T-helper 22 cell (primary cell): Measurements from ENCODE around the gene EHMT1.
"Not testable (repeated sequence)": the region's sequence is repeated elsewhere in the genome, so short reads cannot be mapped to it uniquely, and the experiment has no call there.

Experiments
- DNase-seq: peaks from one replicate; pipeline ENCODE4 v3.0.0-alpha.2; 2020; ENCODE audit warnings: low read depth

Gene EHMT1

DNA sequence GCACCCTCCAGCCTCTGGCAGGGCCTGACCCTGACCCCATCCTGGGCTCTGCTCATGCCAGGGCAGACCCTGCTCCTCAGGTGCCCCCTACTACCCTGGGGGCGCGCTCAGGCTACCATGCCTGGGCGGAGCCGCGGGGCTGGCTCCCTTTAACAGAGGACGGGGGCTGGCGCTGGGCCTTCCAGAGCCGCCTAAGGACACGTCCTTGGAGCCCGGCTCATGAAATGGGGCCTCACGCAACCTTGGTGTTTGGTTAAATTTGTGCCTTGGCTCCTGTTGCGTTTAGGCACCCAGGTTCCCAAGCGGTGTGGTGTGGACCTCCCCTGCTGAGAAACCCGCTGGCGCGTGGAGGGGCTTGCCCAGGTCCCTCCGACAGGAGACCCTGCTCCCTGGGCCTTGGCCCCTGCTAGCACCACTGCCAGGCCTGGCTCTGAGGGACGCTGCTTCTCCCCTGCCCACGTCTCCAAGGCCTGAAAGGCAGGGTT, 3.4 kb upstream of the EHMT1 start:
- no peak for DNase-seq

DNA sequence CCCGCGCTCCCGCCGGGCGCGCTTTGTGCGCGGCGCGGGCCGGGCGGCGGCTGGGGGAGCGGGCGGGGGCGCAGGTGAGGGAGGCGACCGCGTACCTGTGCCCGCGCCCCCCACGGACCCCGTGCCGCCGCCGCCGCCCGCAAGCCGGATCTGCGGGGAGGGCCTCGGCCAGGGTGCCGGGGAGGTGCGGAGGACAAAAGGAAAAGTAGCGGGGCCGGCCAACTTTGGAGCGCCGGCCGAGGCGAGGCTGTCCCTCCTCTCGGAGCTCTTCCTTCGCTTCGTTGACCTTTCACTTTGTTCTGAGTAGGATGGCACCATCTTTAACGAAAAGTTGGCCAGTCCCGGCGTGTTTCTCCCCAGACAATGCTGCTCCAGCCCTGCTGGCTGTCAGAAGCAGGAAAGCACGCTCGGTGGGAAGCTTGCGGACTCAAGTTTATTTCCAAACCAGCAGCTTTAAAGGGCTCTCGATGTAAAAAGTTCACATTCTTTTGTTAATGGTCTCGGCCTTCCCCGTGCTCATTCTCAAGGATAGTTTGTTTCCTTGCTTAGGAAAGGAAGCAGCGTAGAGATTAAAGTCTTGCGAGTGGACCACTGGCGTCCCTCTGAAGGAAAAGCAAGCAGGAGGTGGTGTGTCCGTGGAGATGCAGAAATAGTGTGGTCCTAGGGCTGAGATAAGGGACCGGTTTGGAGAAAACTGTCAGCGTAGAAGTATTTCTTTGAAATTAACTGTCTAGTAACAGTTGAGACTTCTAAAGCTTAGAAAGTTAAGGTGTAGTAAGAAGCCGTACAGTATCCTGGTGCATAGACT, 639 bp downstream of the EHMT1 start:
- no peak for DNase-seq

DNA sequence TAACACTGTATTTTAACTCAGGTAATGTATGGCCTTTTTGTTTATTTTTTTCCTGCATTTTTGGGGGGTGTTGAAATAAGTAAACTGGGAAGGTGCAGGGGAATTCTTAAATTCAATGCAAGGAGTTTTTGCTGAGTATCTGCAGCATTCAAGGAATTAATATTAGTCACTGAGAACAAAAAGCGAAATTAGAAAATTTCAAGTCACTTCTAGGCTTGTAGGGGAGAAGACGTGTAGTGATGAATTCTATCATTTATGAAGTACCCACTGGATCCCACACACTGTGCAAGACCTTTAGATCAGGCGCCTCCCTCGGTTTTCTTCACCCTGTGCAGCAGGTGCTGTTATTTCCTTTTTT, 1.2 kb downstream of the EHMT1 start:
- DNase-seq: no peak

DNA sequence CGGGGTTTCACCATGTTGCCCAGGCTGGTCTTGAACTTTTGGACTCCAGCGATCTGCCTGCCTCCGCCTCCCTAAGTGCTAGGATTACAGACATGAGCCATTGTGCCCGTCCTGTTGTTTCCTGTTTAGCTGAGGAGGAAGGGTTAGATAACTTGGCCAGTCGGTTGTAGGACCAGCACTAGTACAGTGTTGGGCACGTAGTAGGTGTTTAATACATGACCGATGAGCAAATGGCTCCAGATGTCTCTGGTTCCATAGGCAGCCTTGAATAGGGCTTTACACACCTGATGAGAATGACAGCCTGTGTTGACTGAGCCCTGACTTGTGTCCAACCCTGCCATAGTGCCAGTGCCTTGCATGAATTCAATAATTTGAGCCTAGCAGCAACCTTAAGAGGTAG, 1.8 kb downstream of the EHMT1 start:
- no peak for DNase-seq

DNA sequence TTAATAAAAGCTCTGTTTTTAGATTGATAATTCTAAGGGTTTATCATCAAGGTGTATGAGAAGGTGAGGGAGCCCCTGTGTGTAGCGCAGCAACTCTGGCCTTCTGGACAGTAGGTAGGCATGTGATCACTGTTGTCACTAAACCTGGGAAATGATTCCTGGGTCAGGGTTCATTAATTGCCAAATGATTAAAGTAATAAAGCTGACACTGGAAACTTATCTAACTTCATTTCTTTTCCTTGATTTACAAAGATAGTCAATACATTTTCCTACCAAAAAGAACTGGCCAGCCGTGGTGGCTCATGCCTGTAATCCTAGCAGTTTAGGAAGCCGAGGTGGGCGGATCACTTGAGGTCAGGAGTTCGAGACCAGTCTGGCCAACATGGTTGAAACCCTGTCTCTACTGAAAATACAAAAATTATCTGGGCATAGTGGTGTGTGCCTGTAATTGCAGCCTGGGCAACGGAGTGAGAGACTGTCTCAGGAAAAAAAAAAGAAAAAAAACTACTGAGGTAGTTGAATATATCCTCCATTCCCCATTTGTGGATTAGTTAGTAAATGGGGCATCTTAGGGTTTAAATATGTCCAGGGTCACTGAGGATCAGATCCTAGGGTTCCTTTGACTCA, 2.4 kb downstream of the EHMT1 start:
- no peak for DNase-seq

DNA sequence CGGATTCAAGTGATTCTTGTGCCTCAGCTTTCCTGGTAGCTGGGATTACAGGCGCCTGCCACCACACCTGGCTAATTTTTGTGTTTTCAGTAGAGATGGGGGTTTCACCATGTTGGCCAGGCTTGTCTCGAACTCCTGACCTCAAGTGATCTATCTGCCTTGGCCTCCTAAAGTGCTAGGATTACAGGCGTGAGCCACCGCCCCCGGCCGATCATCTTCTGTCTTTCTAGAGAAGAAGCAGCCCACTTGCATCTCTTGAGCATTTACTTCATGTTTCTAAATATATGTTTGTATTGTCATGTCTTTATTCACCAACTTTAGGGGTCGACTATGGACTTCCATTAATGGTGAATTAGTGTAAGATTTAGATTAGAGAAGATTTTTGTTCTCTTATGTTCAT, 3.4 kb downstream of the EHMT1 start:
- DNase-seq: not testable (repeated sequence)

DNA sequence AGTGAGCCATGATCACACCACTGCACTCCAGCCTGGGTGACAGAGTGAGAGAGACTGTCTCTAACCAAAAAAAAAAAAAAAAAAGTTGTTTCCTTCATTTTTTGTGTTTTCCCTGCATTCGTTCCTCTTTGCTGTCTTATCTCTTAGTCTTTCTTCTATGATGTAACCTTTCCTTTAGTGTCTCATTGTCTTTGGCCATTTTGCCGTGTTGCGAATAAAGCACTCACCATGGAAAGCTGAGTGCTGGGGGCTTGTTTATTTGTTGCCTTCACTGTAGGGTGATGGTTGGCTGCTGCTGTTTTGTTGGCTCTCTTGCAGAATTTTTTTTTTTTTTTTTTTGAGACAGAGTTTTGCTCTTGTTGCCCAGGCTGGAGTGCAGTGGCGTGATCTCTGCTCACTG, 7.7 kb downstream of the EHMT1 start:
- no peak for DNase-seq

DNA sequence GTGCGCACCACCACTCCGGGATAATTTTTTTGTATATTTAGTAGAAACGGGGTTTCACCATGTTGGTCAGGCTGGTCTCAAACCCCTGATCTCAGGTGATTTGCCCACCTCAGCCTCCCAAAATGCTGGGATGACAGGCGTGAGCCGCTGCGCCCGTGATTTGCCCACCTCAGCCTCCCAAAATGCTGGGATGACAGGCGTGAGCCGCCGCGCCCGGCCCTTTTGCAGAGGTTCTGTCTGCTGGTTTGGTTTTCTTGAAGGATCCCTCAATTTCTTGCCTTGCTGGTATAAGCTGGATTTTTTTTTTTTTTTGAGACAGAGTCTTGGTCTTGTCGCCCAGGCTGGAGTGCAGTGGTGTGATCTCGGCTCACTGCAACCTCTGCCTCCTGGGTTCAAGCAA, 8.6 kb downstream of the EHMT1 start:
- not testable (repeated sequence) for DNase-seq

DNA sequence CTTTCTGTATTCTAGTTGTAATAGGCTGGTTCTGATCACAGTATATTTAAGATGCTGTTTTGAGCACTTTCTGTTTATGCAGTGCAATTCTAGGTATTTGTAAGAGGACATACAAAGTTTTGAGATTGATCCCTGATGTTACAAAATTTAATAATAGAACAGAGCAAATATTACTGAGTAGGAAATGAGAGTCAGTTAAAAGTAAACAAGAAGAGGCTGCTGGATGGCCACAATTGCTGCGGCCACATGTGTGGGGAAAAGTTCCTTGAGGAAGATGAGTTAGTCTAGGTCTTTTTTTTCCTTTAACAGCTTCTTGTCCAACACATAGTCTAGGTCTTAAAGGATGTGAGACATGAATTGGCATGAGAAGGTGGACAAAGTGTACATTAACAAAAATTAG, 11.3 kb downstream of the EHMT1 start:
- DNase-seq: no peak

DNA sequence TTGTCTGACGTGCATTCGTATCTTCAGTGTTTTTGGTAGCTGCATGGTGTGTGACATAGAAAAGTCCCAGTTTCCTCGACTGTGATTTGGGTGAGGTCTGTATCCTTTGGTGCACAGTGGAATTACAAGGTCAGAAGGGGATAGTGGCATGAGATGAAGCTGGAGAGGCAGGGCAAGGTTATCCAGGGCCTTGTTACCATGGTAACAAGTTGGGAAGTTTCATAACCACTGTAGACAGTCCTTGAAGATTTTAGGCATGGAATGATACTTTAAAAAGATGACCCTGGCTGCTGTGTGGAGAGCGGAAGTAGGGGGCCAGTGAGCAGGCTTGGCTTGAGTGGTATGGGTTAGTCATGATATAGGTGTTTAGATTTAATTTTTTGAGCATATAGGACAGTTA, 11.9 kb downstream of the EHMT1 start:
- DNase-seq: no peak

DNA sequence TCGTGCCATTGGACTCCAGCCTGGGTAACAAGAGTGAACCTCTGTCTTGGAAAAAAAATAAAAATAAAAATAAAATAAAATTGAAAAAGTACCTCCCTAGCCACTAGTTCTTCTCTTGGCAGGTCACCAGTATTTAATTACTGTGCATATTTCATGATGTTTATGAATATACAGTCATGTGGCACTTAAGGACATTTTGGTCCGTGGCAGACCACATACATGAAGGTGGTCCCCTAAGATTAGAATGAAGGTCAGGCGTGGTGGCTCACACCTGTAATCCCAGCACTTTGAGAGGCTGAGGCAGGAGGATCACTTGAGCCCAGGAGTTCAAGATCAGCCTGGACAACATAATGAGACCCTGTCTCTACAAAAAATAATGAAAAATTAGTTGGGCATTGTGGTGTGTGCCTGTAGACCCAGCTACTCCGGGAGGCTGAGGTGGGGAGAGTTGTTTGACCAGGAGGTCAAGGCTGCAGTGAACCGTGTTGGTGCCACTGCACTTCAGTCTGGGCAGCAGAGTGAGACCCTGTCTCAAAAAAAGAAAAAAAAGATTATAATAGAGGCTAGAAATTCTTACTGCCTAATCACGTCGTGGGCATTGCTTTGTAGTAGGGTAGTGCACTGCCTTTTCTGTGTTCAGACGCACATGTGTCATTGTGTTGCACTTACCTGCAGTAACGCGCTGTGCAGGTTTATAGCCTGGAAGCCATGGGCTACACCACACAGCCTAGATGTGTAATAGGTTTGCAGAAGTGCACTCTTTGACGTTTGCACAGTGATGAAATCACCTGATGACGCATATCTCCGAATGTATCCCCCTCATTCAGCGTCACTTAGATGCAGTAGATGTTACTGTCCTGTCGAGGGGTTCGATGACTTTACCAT, 12.8 kb downstream of the EHMT1 start:
- DNase-seq: no peak

DNA sequence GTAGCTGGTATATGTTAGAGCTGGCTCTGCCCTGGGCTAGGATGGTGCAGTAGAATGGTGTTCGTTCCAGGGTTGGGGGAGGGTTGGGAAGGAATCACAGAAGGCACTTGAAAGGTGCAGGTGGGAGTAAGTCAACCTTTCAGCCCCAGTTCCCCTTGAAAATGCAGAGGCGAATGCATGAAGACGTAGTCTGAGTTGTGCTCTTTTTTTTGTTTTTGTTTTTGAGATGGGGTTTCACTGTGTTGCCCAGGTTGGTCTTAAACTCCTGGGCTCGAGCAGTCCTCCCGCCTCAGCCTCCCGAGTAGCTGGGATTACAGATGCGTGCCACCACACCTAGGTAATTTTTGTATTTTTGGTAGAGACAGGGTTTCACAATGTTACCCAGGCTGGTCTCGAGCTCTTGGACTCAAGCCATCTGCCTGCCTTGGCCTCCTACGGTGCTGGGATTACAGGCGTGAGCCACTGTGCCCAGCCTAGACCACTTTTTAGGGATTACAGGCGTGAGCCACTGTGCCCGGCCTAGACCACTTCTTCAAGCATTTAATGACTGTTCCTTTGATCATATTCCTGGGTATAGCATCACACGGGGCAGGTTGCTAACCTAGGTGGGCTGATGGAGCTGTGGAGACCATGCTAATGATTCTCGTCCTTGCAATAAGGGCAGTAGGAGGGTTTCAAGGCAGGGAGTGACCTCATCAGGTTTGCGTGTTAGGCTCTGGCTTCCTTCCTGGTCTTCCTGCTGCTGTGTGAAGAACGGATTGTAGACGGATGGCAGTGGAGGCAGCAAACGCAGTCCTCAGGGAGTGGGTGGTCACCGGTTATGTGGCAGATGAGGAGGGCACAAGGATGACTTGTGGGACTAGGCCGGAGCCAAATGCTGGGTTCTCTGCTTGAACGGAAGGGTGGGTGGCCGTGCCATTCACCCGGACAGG, 13.7 kb downstream of the EHMT1 start:
- no peak for DNase-seq

DNA sequence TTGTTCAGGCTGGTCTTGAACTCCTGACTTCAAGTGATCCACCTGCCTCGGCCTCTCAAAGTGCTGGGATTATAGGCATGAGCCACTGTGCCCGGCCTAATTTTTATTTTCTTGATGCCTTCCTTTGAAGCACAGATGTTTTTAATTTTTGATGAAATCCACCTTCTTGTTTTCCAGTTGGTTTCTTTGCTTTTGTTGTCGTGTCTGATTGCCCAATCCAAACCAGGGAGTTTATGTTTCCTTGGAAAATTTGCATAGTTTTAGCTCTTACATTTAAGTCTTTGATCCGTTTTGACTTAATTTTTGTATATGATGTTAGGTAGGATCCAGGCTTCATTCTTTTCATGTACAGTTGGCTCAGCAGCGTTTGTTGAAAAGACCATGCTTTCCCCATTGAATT, 15.2 kb downstream of the EHMT1 start:
- DNase-seq: no peak

DNA sequence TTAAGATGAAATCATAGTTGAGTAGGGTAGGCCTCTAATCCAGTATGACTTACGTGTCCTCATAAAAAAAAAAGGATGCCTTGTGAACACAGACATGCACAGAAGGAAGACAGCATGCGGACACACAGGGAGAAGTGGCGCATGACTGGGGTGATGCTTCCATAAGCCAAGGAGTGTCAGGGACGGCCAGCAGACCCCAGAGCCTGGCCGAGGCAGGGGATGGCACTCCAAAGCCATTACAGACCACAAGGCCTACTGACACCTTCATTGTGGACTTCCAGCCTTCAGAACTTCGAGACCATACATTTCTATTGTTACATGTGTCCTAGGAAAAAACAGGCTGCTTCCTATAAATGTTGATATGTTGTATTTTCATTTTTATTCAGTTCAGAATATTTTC, 19.9 kb downstream of the EHMT1 start:
- no peak for DNase-seq

DNA sequence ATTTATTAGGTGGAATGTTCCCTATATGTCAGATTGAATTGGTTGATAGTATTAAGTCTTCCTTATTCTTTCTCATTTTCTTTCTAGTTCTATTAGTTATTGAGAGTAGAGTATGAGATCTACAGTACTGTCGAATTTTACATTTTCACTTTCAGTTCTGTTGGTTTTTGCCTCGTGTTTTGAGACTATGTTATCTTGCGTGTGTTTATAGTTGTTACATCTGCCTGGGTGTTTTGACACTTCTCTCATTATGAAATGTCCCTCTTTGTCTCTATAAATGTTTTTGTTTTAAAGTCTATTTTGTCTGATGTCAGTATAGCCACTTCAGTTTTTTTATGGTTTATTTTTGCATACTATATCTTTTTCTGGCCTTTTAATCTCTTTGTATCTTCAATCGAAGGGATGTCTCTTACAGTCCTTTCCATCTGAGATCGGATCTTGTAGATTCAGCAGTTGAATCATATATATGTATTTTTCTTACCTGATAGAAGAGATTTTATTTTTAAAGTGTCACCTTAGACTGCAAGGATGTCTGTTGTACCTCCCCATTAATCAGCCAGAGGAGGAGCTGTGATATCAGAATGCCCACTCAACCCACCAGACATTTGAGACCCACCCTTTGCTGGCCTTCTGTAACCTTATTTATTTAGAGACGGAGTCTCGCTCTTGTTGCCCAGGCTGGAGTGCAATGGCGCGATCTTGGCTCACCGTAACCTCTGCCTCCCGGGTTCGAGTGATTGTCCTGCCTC, 20.7 kb downstream of the EHMT1 start:
- DNase-seq: no peak

DNA sequence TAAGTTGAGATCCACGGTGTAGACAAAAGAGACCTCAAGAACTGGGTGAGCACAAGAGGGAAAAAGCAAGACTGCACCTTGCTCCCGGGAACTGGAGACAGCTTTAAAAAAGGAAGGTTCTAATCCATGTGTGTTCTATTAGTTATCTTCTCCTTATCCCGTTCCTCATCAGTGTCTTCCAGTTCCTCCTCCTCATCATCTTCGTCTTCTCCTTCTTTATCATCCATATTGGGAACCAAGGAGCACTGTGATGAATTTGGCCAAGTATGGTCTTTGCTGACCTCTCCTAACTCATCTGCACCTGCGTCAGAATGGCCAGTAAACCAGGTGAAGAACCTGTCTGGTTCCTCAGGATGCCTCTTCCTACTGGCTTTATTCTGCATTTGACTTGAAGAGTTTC, 22.1 kb downstream of the EHMT1 start:
- DNase-seq: no peak

DNA sequence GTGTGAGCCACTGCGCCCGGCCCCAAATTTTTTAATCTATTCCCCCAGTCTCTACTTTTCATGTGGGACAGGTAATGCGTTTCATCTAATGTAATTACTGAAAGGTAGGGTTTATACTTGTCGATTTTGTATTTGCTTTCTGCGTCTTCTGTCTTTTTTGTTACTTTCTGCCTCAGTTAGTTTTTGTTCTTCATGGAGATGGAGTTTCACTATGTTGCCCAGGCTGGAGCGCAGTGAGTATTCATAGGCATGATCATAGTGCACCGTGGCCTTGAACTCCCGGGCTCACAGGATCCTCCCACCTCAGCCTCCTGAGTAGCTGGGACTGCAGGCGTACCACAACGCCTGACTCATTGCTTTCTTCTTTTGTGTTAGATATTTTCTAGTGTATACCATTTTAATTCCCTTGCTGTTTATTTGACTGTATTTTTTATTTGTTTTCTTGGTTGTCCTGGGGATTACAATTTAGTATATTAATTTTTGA, 23.4 kb downstream of the EHMT1 start:
- no peak for DNase-seq

DNA sequence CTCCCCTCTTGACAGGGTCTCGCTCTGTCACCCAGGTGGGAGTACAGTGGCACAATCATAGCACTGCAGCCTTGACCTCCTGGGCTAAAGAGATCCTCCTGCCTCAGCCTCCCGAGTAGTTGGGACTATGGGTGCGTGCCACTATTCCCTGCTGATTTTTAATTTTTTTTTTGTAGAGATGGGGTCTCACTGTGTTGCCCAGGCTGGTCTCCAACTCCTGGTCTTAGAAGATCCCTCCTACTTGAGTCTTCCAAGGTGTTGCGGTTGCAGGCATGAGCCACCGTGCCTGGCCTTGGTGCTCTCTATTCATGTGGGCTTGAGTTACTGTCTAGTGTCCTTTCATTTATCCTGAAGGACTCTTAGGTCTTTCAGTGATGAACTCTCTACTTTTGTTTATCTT, 24.1 kb downstream of the EHMT1 start:
- DNase-seq: no peak

DNA sequence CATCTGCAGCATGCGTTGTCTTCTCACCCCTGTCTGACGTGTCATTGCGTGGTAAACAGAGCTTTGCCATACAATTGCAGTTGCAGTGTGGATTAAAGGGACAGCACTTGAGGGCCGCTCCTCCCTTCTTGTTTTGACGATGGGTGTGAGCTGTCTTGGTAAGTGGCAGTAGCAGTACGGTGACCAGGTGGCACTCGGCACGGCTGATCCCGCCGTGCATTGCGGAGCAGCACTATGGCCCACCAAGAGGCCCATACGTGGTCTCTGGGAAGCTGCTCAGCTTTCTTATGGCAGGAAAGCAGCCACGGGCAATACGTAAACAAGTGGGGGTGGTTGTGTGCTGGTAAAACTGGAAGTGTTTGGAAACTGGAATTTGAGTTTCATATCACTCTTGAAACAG, 25.1 kb downstream of the EHMT1 start:
- no peak for DNase-seq

DNA sequence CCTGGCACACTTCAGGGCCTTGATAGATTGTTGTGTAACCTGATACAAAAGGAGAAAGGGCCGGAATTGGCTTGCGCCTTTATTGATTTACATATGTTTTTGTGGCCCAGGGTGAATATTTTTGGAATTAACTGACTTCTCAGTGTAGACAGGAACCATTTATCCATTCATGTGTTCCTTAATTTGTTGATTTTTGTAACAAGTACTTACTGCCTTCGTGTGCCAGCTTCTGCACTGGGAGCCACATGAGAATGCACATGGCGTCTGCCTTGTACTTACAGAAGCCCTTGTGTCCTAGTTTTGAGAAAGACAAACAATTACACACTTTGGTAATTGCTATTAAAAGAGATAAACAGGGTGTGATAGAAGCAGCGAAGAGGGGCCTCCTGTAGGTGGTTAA, 26.4 kb downstream of the EHMT1 start:
- DNase-seq: no peak

DNA sequence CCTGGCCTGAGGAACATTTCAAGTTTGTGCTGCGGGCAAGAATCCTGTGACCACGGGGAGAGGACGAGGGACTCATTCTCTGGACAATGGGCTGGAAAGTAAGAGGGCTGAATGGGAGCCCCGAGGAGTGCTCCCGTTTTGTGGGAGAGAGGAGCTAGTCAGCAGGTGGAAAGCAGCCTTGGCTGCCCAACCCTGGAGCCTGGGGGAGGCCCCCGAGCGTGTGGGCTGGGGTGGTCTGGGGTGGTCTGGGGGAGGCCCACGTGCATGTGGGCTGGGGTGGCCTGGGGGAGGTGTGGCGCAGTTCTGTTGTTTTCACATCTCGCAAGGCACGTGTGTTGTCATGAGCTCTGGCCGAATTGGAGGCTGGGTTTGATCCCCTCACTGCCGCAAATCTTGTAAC, 27.5 kb downstream of the EHMT1 start:
- no peak for DNase-seq
